GM18519 (cell line): ENCODE data around the gene TMEM92.
"Not testable (repeated sequence)": the region's sequence is repeated elsewhere in the genome, so short reads cannot be mapped to it uniquely, and the experiment has no call there.

Experiments used
- ATAC-seq: cut with Tn5 transposase; IDR thresholded peaks from one replicate; pipeline ENCODE4 v1.9.1; 2021; ENCODE audit warnings: mild to moderate bottlenecking, moderate library complexity; ENCODE audit not compliant: unreplicated experiment, low FRiP score

TMEM92 gene

GRCh38 chr17:50273654-50274040 is 619 bp upstream of the TMEM92 start:
- ATAC-seq: no peak

DNA sequence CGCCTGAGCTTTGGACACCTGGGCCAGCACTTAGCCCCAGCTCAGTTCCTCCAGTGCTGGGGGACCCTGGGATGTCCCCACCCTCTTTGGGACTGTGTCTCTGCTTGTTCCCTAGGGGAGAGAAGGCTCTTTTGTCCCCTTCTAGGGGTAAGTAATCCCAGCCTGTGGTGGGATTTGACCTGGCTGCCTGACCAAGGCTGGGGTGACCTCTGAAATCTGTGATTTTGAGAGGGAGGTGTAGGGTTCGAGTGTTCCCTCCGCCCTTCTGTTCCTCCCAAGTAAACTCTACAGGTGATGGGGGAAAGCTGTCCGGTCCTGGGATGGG is 593 bp downstream of the TMEM92 start:
- no peak for ATAC-seq

- no peak for ATAC-seq
These were observed 1.0 kb downstream of the TMEM92 start for GRCh38 chr17:50275279-50275678.

DNA sequence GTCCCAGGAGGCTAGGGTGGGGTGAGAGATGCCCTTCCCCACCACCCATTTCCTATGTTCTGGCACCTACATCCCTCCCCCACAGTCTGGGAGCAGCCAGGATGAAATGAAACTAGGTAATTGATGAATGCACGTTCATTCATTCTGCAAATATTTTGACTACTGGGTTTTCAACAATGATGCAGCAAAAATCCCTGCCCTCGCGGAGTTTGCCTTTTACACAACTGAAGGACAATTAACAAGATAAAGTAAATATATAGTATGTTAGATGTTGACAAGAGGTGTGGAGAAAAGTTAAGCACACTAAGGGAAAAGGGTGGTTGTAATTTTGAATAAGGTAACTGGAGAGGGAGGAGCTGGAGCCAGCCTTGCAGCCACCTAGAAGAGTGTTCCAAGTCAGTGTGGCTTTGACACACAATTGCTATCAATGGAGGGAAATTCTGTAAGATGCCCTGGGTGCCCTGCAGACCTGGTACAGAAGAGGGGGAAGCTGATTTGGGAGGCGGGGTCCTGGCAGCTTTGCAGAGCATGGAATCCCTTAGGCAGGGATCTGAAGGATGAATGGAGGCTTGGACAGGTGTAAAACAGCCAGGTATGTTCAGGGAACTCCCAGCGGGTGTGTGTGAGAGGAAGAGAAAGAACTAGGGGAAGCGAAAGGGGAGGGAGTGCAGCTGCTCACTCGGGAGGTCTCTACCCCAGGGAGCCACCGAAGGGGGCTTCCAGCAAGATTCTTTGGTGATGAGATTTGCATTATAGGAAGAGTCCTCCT is 2.5 kb downstream of the TMEM92 start:
- ATAC-seq: no peak

DNA sequence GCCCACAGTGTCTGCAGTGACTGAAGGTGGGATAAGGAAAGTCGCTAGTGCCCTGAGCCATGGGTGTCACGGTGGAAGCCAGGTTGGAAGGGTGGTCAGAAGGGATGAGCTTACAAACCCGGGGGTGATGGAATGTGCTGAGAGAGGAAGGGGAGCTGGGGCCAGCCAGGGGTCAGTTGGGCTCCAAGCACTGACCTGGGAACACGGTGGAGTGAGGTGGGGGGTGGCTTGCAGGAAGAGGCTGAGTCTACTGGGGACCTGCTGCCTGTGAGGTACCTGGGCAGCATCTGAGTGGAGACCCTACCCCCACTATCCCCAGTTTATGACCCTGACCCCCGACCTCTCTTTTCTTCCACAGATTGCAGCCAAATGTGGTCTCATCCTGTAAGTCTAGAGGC is 3.1 kb downstream of the TMEM92 start:
- ATAC-seq: no peak

- ATAC-seq: no peak
These were observed 4.4 kb downstream of the TMEM92 start for GRCh38 chr17:50278526-50279180.

DNA sequence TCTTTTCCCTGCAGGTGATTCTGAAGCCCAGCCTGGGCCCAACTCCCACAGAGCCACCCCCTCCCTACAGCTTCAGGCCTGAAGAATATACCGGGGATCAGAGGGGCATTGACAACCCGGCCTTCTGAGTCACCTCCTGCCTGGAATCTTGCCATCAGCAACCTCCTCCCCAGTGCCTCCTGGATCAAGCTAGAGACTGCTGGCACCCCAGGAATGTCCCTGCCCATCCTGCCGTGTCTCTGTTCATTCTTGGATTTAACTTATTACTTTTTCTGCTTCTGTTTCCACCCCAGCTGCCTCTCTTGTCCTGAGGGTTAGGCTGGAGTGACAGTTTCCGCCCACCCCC is 4.9 kb downstream of the TMEM92 start:
- no peak for ATAC-seq

GRCh38 chr17:50279639-50280038 is 5.4 kb downstream of the TMEM92 start:
- ATAC-seq: no peak

DNA sequence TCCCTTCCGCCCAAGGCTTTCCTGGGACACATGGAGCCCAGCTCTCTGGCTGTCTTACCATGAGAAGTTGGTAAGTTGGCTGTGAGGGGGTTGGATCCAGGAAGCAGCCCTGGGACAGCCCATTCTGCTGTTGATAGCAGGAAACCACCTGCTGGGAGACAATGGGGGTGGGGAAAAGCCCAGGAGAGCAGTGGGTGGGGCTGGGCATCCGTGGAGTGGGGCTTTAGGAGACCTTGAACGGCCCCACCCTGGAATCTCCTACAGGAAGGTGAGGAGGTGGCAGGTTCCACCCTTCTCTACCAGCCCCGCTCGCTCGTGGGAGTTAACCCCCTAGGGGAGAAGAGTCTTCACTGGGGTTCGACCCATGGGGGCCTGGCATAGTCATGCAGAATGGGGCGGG is 5.8 kb downstream of the TMEM92 start:
- no peak for ATAC-seq

- no peak for ATAC-seq
These were observed 6.7 kb downstream of the TMEM92 start for GRCh38 chr17:50280801-50281441.

DNA sequence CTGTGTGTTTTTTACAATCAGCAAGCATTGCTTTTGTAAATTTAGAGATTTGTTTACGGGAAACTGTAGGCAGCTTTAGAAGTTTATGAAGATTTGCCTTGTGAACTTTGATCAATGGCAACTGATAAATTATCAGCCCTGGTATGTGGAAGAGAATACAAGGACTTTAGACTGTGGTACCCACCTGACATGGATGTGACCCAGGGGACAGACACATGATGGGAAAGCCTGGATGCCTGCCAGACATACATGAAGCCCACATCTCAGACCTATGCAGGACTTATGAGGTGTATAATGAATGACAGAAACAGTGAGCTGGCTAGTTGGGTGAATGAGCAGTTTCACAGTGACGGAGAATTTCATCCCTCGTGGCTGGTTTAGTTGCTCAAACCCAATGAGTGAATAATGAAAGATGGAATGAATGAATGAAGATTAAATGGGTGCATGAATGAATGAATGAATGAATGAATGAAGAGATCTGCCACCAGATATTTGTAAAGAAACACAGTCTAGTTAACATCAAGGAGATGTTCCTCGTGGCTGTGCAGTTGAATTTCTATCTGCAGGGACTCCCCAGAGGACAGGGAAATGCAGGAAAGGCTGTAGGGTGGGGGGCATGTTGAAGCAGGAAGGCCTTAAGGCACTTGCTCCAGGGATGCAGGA is 7.6 kb downstream of the TMEM92 start:
- no peak for ATAC-seq

DNA sequence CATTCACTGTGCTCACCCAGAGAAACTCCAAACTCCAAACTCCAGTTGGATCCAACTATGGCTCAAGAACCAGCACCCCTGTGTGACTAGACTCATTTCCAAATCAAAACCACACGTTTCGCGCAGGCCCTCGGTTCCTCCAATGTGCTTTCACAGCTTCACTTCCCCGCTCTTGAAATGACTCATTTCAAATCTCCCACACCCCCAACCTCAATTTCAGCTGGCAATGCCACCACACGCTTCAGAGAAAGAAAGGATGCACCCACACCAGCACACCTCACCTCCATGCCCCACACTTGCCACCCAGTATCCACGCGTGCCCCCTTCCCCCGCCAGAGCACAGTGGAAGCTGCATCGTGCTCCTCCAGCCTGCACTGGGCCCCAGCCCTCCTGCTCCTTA is 9.0 kb downstream of the TMEM92 start:
- no peak for ATAC-seq

DNA sequence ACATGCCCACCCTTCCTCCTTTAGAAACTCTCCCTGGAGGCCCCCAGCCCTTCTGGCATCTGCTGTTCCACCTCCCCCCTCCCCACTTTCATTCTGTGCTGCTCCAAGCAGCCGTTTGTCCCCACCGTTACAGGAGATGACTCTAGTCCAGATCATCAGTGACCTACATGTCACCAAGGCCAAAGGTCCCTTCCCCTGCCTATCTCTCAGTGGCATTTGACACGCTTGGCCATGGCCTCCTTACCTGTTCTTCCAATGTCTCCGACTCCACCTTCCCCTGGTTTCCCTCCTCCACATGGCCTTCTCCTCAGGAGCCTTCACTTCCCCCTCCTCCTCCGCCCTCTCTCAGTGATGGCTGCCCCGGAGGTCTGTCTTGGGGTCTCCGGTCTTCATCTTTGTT is 9.4 kb downstream of the TMEM92 start:
- no peak for ATAC-seq

DNA sequence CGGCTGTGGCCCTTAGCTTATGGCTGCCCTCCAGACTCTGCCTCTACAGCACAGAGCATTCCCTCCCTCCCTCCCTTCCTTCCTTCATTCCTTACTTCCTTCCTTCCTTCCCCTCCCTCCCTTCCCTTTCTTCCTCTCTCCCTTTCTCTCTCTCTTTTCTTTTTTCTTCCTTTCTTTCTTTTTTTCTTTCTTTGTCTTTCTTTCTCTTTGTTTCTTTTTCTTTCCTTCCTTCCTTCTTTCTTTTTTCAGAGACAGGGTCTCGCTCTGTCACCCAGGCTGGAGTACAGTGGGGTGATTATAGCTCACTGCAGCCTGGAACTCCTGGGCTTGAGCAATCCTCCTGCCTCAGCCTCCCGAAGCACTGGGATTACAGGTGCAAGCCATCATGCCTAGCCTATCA is 11.7 kb downstream of the TMEM92 start:
- ATAC-seq: no peak

DNA sequence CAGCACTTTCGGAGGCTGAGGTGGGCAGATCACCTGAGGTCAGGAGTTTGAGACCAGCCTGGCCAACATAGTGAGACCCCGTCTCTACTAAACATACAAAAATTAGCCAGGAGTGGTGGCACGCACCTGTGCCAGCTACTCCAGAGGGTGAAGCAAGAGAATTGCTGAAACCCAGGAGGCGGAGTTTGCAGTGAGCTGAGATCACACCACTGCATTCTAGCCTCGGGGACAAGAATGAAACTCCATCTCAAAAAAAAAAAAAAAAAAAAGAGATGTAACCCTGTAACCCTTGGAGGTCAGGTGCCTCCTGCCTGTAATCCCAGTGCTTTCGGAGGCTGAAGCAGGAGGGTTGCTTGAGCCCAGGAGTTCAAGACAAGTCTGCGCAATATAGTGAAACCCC is 13.0 kb downstream of the TMEM92 start:
- not testable (repeated sequence) for ATAC-seq

- no peak for ATAC-seq
These were observed 14.0 kb downstream of the TMEM92 start for GRCh38 chr17:50288306-50288705.

- no peak for ATAC-seq
These were observed 15.0 kb downstream of the TMEM92 start for GRCh38 chr17:50289278-50289677.

DNA sequence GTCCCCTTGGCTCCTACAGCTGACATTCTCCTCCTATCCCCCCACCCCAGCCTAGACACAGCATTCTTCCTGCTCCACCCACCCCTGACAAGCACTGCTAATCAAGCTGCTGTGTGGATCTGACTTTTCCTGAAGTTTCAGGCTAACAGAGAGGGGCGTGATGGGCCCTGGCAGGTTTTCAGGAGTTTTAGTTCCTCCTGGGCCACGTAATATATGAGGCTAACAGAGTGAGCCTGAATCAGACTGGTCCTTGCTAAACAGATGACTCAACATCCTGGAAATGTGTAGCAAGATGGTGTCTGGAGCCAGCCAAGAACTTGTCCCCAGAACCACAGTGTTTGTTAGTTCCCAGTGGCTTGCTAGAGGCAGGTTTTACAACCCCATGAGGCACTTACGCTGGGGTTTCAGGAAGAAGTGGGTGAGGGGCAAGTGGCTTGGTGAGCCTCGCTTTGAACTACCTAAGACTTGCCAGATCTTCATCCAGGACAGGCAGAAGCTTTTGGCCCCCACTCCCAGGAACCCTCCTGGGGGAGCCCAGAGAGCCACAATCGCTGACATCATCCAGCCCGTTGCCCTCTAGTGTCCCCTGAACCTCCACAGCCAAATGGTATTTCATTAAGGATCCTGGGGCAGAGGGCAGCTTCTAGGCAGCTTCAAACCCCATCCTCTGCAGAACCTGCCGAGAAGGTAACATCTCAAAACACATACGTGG is 15.9 kb downstream of the TMEM92 start:
- ATAC-seq: no peak

DNA sequence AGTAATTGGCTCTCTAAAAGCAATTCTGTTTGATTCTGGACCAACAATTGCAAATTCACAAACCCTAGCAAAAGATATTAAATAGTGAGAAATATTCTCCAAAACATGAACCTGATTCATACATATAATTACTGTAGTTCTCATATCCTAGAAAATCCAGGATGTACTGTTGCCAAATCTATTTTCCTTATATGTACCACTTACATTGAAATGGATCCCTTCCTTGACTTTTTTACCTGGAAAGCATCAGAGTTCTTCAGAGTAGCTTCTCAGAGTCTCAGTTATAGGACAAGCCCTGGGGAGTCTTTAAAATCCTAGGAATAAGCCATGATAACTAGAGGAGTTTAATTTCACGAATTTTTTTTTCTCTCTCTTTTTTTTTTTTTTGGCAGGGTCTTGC is 16.7 kb downstream of the TMEM92 start:
- ATAC-seq: no peak

DNA sequence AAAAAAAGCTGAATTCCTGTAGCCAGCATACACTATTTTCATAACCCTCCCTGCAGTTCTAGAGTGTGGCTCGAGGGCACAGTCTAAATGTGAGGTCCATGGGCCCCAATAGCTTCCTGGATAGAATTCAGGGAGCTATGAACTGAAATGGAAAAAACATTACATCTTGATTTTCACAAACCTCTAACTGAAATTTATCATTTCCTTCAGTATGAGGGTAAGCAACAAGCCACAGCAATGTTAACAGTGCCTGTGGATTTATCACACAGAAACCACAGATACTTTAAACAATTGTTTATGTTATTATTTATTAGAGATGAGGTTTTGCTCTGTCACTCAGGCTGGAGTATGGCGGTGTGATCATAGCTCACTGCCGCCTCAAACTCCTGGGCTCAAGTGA is 18.2 kb downstream of the TMEM92 start:
- ATAC-seq: no peak

GRCh38 chr17:50295021-50295420 is 20.8 kb downstream of the TMEM92 start:
- ATAC-seq: no peak
